ENCODE results near the gene EHBP1.

Gene EHBP1

GRCh38 chr2:62856228-62857040, 150.9 kb downstream of the EHBP1 start:
- no peak for TF ChIP-seq SIN3A (IDR thresholded peaks at IDR 0.05; ENCODE audit: borderline replicate concordance, insufficient read depth, low read length)
- TF ChIP-seq TAF1 (IDR thresholded peaks at IDR 0.05; ENCODE audit: borderline replicate concordance, insufficient read depth, low read length), result no peak
- TF ChIP-seq FOXP2 (optimal IDR thresholded peaks at IDR 0.05; ENCODE audit: borderline replicate concordance, extremely low read depth, extremely low read length, insufficient read depth), result no peak
- TF ChIP-seq REST (IDR thresholded peaks at IDR 0.05; ENCODE audit: insufficient read depth in 1 of 2, low read depth in 2 of 2, low read length in 2 of 2), result no peak
- no peak for TF ChIP-seq POLR2AphosphoS5 (IDR thresholded peaks at IDR 0.05; ENCODE audit: low read depth, low read length)

GRCh38 chr2:62857139-62857931, 151.8 kb downstream of the EHBP1 start:
- TF ChIP-seq FOXP2 (optimal IDR thresholded peaks at IDR 0.05; ENCODE audit: borderline replicate concordance, extremely low read depth, extremely low read length, insufficient read depth) (no peak), REST (IDR thresholded peaks at IDR 0.05; ENCODE audit: insufficient read depth in 1 of 2, low read depth in 2 of 2, low read length in 2 of 2) (no peak), TAF1 (IDR thresholded peaks at IDR 0.05; ENCODE audit: borderline replicate concordance, insufficient read depth, low read length) (no peak), POLR2AphosphoS5 (IDR thresholded peaks at IDR 0.05; ENCODE audit: low read depth, low read length) (no peak), SIN3A (IDR thresholded peaks at IDR 0.05; ENCODE audit: borderline replicate concordance, insufficient read depth, low read length) (no peak)

- no peak for TF ChIP-seq REST (IDR thresholded peaks at IDR 0.05; ENCODE audit: insufficient read depth in 1 of 2, low read depth in 2 of 2, low read length in 2 of 2)
- no peak for TF ChIP-seq POLR2AphosphoS5 (IDR thresholded peaks at IDR 0.05; ENCODE audit: low read depth, low read length)
- no peak for TF ChIP-seq TAF1 (IDR thresholded peaks at IDR 0.05; ENCODE audit: borderline replicate concordance, insufficient read depth, low read length)
- no peak for TF ChIP-seq FOXP2 (optimal IDR thresholded peaks at IDR 0.05; ENCODE audit: borderline replicate concordance, extremely low read depth, extremely low read length, insufficient read depth)
- TF ChIP-seq SIN3A (IDR thresholded peaks at IDR 0.05; ENCODE audit: borderline replicate concordance, insufficient read depth, low read length), result no peak
These were observed 152.8 kb downstream of the EHBP1 start for GRCh38 chr2:62858231-62858832.

GRCh38 chr2:62868947-62869346, 163.4 kb downstream of the EHBP1 start:
- no peak for TF ChIP-seq SIN3A (IDR thresholded peaks at IDR 0.05; ENCODE audit: borderline replicate concordance, insufficient read depth, low read length)

GRCh38 chr2:62870966-62871365, 165.5 kb downstream of the EHBP1 start:
- TF ChIP-seq FOXP2 (optimal IDR thresholded peaks at IDR 0.05; ENCODE audit: borderline replicate concordance, extremely low read depth, extremely low read length, insufficient read depth), result no peak
- TF ChIP-seq POLR2AphosphoS5 (IDR thresholded peaks at IDR 0.05; ENCODE audit: low read depth, low read length), result no peak
- TF ChIP-seq SIN3A (IDR thresholded peaks at IDR 0.05; ENCODE audit: borderline replicate concordance, insufficient read depth, low read length), result no peak
- TF ChIP-seq REST (IDR thresholded peaks at IDR 0.05; ENCODE audit: insufficient read depth in 1 of 2, low read depth in 2 of 2, low read length in 2 of 2), result no peak
- TF ChIP-seq TAF1 (IDR thresholded peaks at IDR 0.05; ENCODE audit: borderline replicate concordance, insufficient read depth, low read length), result no peak
